ENCODE measurements around the gene DNAJB13. TPM values are rescaled to one million over a fixed set of nuclear protein-coding genes. Genes with fewer than 3 reads are reported as not detected.
A peak's percentile ranks its signal among the peaks of the same experiment; 100 is the strongest.
"Not testable (repeated sequence)": the region's sequence is repeated elsewhere in the genome, so short reads cannot be mapped to it uniquely, and the experiment has no call there.

DNAJB13 gene
- polyA plus RNA-seq (ENCODE audit: insufficient read depth in 1 of 5, insufficient read length in 5 of 5, low replicate concordance in 1 of 5) = 1 to 10 TPM in 4 of 5 donors, under 1 TPM in 1; 0.82 to 4.4 (median 4.0) TPM
- long read RNA-seq, donor 1, partial matches to known transcripts = 0 of 1 reads
- long read RNA-seq, donor 1, other reads (novel, unspliced or antisense) = 0 of 1 reads
- long read RNA-seq, donor 2 = 0 reads
- long read RNA-seq, donor 3, partial matches to known transcripts = 0 of 1 reads
- long read RNA-seq, donor 3, other reads (novel, unspliced or antisense) = 0 of 1 reads
- long read RNA-seq, donor 4 = 0 reads
- long read RNA-seq, donor 5 = 0 reads
- long read RNA-seq, donor 6, partial matches to known transcripts = 0 of 1 reads
- long read RNA-seq, donor 6, other reads (novel, unspliced or antisense) = 0 of 1 reads
- long read RNA-seq, donor 7 = 0 reads
- long read RNA-seq, donor 8 = 0 reads

- DNase-seq = peak; percentile 14 to 26
Observed at GRCh38 chr11:73950869-73951710, at the start of gene DNAJB13. Gene DNAJB13, plus strand, starts transcription at chr11:73951026. Its CDS starts 44 bp downstream, at chr11:73951070.

DNA sequence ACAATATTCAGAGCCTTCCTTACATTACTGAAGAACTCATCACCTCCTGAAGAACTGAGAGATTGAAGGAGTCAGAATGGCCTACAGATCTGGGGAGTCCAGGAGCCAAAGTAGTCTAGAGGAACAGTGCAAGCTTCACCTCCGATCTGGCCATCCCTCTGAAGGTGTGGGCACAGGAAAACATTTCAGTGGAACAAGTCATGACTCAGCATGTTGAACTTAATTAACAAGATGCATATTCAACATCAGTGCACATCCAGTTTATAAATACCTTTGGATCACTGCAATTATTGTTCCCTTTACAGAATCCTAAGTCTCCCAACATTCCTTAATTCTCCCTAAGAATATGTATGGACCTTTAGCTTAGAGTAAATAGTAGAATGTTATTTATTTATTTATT, 48.5 kb upstream of the DNAJB13 start:
- DNase-seq = no peak

DNA sequence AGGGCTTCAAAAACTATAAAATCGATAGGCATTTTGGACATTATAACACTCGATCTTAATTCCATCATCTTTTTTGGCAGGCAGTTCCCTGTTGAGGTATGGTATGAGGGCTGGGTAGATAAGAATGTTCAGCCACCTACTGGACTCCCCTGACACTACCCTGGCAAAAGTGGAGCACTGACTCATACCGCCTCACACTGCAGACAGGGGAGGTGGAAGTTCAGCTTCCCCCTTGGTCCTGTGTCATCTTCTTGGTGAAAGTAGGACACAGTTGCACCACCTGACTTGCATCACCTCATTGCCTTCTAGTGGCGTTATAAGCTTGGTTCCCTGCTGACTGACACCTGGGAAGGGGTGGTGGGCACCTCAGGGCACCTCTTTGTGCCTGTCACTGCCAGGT, 43.6 kb upstream of the DNAJB13 start:
- no peak for DNase-seq

- no peak for DNase-seq
Observed at GRCh38 chr11:73912026-73912425, 38.8 kb upstream of the DNAJB13 start.

- DNase-seq = no peak
Observed at GRCh38 chr11:73913472-73913871, 37.4 kb upstream of the DNAJB13 start.

GRCh38 chr11:73914284-73914683, 36.5 kb upstream of the DNAJB13 start:
- DNase-seq = no peak

GRCh38 chr11:73916435-73916834, 34.4 kb upstream of the DNAJB13 start:
- DNase-seq = no peak

DNA sequence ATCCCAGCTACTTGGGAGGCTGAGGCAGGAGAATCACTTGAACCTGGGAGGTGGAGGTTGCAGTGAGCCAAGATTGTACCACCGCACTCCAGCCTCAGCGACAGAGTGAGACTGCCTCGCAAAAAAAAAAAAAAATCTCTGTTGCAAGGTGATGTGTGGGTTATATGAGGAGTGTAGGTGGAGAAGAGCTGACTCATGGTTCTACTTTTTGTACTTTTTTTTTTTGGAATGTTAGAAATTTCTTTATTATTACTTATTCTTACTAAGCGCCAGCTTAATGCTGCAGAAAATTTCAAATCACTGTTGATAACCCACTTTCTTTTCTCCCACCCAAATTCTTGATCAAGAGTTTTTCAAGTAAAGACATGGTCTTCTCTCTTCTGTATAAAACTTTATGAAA, 29.6 kb upstream of the DNAJB13 start:
- DNase-seq = no peak

- no peak for DNase-seq
Observed at GRCh38 chr11:73929388-73929787, 21.4 kb upstream of the DNAJB13 start.

DNA sequence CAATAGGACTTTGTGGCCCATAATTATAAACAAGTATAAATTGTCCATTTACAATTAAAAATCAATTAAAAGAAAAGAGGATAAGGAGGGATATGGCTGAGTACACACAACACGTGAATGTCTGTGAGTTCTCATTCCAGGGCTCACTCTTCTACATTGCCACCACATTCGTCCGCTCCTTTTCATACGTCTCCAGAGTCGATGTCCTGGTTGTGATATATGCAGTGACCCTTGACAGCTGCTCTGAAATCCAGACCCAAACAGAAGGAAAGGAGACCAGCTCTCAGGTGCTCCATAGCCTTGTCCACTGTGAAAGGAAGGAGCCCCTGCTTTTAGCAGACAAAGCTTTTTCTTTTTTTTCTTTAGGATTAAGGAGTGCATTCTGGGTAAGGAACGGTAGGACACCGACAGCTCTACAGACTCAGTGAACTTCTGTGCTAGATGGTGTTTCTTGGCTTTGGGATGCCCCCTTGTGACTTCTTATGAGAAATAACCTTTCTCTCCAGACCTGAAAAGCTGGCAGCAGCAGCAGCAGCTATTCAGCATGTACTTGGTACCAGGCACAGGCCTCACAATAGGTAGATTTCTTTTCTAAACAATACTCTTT, 19.7 kb upstream of the DNAJB13 start:
- no peak for DNase-seq

DNA sequence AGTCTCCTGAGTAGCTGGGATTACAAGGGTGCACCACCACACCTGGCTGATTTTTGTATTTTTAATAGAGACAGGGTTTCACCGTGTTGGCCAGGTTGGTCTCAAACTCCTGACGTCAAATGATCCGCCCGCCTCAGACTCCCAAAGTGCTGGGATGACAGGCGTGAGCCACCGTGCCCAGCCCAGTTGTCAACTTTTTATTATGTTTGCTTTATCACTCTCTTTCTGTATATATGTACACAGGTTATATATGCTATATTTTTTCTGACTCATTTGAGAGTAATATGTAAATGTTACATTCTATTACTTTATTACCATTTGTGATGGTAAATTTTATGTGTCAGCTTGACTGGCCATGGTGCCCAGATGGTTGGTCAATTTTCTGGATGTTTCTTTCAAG, 18.9 kb upstream of the DNAJB13 start:
- DNase-seq = no peak

- no peak for DNase-seq
Observed at GRCh38 chr11:73932781-73933180, 18.0 kb upstream of the DNAJB13 start.

DNA sequence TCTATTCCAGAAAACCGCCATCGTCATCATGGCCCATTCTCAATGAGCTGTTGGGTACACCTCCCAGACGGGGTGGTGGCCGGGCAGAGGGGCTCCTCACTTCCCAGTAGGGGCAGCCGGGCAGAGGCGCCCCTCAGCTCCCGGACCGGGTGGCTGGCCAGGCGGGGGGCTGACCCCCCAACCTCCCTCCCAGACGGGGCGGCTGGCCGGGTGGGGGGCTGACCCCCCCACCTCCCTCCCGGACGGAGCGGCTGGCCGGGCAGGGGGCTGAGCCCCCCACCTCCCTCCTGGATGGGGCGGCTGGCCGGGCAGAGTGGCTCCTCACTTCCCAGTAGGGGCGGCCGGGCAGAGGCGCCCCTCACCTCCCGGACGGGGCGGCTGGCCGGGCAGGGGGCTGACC, 14.8 kb upstream of the DNAJB13 start:
- not testable (repeated sequence) for DNase-seq

DNA sequence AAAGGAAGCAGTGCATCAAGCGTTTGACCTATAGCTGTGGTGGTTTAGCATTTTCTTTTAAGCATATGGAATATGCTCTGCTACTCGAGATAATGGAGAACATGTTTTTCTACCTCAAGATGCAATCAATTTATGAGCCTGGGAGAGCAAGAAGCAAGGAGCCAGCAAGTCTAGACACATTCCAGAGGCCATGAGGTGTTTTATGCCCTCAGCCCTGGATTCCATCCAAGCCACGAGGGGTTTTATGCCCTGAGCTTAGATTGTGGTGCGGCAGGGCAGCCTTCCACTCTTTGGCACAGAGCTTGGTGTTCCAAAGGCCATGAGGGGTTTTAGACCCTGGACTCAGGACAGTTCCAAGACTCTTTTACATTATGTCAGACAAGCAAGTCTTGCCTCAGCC, 11.7 kb upstream of the DNAJB13 start:
- DNase-seq = no peak

GRCh38 chr11:73940801-73941570, 9.8 kb upstream of the DNAJB13 start:
- no peak for DNase-seq

- DNase-seq = no peak
Observed at GRCh38 chr11:73942010-73942409, 8.8 kb upstream of the DNAJB13 start.

DNA sequence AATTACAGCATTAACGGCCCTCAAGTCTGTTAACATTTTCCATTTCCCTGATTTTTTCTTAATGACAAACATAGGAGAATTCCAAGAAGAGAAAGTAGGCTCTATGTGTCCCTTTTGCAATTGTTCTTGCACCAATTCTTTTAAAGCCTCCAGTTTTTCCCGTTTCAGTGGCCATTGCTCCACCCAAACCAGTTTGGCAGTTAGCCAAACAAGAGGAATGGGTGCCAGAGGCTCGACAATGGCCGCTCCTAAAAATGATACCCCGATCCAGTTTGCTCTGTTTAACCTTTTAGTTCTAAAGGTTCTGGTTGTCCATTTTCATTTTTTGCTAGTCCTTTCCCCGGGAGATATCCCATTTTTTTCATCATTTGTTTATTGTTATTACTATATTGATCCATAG, 6.7 kb upstream of the DNAJB13 start:
- DNase-seq = no peak

DNA sequence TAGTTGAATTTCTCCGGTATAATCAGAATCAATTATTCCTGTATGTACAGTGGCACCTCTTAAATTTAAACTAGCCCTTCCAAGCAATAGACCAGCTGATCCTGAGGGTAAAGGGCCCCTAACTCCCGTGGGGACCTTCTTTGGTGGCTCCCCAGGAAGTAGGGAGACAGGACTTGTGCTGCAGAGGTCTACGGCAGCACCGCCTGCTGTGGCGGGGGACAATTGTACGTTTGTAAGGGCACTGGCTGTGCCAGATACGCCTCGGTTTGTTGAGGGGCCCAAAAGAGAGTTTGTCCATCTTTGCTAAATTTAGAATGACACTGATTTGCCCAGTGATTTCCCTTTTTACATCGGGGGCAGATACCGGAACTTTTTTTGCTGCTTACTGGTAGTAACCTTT, 5.9 kb upstream of the DNAJB13 start:
- DNase-seq = no peak

DNA sequence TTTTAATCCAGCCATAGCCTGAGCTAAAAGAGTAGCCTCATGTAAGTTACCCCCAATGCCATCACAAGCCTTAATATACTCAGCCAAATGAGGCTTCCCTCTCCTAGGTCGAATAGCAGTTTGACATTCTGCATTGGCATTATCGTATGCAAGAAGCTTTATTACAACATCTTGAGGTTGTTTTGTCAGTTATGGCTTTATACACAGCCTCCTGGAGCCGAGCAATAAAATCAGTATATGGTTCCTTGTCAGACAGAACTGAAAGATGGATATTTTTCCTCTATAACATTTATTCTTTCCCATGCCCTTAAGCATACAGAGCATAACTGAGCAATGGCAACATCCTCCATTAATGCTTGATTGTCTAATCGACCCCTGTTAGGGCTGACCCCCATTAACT, 5.4 kb upstream of the DNAJB13 start:
- DNase-seq = no peak

- DNase-seq = no peak
Observed at GRCh38 chr11:73946798-73947458, 3.9 kb upstream of the DNAJB13 start.

DNA sequence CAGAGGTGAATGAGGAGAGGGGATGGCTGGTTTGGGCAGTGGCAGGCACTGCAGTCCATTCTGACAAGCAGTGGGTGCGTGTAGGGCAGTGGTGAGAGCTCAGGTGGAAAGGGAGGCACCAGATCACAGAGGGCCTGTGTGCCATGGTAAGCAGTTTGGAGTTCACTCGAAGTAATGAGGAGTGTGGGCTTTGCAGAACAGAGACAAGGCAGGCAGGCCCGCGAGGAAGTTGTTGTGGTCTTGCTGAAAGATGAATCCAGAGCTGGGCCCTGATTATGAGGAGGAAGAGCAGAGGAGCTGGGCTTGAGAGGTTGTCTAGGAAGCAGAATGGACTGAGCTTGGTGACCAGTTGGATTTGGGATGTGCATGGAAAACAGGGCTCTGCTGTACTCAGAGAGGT, 1.6 kb upstream of the DNAJB13 start:
- no peak for DNase-seq
